GM12873 (cell line): ENCODE data around the gene DACH2.

ENCODE experiments used
- CTCF ChIP-seq: IDR thresholded peaks from 2 replicates; pipeline ENCODE4 v1.5.1; 2012; ENCODE audit warnings: low read depth, mild to moderate bottlenecking, moderate library complexity, low read length, control low read depth; ENCODE audit not compliant: insufficient read depth; ENCODE audit errors: missing control alignments

DACH2 gene

GRCh38 chrX:86370927-86371326 is 222.7 kb downstream of the DACH2 start:
- TF ChIP-seq CTCF: no peak

GRCh38 chrX:86379209-86379608 is 231.0 kb downstream of the DACH2 start:
- TF ChIP-seq CTCF: no peak

GRCh38 chrX:86383681-86384540 is 235.7 kb downstream of the DACH2 start:
- TF ChIP-seq CTCF: no peak

GRCh38 chrX:86407371-86407770 is 259.1 kb downstream of the DACH2 start:
- TF ChIP-seq CTCF: no peak

GRCh38 chrX:86421771-86422170 is 273.5 kb downstream of the DACH2 start:
- TF ChIP-seq CTCF: no peak

- TF ChIP-seq CTCF: no peak
Observed at GRCh38 chrX:86436116-86436515, 287.9 kb downstream of the DACH2 start.

GRCh38 chrX:86455495-86455894 is 307.2 kb downstream of the DACH2 start:
- no peak for TF ChIP-seq CTCF
